H1 (cell line): ENCODE results near the gene SPINK1. TPM values are rescaled to one million over a fixed set of nuclear protein-coding genes. Genes with fewer than 3 reads are reported as not detected.

Experiments
- EGR1 ChIP-seq: IDR thresholded peaks from 2 replicates; pipeline ENCODE4 v1.6.1; 2011; ENCODE audit warnings: low read depth, low read length, borderline replicate concordance
- KDM1A ChIP-seq: fragments of 200-600, 300-600 bp; sonication (generic); IDR thresholded peaks from 2 replicates; pipeline ENCODE4 v1.7.1; 2016; ENCODE audit warnings: mild to moderate bottlenecking, low read length, borderline replicate concordance
- RNF2 ChIP-seq: fragments of 200-900, 300-1000 bp; sonication (generic); IDR thresholded peaks from 2 replicates; pipeline ENCODE4 v1.7.1; 2016; ENCODE audit warnings: borderline replicate concordance, low read depth, mild to moderate bottlenecking, antibody characterized with exemption, low read length; ENCODE audit not compliant: poor library complexity, severe bottlenecking; ENCODE audit errors: missing control alignments
- SRF ChIP-seq: IDR thresholded peaks from 2 replicates; pipeline ENCODE4 v1.6.1; 2011; ENCODE audit warnings: mild to moderate bottlenecking, low read depth, low read length, moderate library complexity
- polyA plus RNA-seq, 7 experiments: library from polyadenylated mRNA; depleted of rRNA in 3 of 7; stranded (reverse) in 5 of 7; unstranded in 2 of 7; fragments of >200 nt in 5 of 7; fragments of 200-250 nt in 2 of 7; gene quantifications; 1 replicate in 5 of 7; 2 replicates in 1 of 7; 4 replicates in 1 of 7; pipeline versions ENCODE4 v1.2.1 to v1.2.3, GENCODE V29; 2011 to 2013; ENCODE audit warnings: missing spikeins in 2 of 7, mixed read lengths in 2 of 7
- total RNA-seq: library from RNA; stranded (reverse); fragmentation: NEBNext Ultra II Directional; extraction: Animal tissue kit (Norgen Biotek cat#: 25700); gene quantifications from 2 replicates; pipeline ENCODE4 v1.2.1, GENCODE V29; 2021
- TF ChIP-seq, protein P1 (sequence below): fragments of 300-600 bp; sonication (generic); IDR thresholded peaks from 2 replicates; pipeline ENCODE4 v1.7.1; 2012; ENCODE audit warnings: low read length, moderate library complexity, mild to moderate bottlenecking, inconsistent platforms; ENCODE audit not compliant: insufficient replicate concordance

The SPINK1 gene
- total and polyA plus RNA-seq, 2 of the 8 experiments (the other 6 are each of a cell fraction or from before 2014, with no cell fraction given): 0.48 to 1.3 TPM

DNA sequence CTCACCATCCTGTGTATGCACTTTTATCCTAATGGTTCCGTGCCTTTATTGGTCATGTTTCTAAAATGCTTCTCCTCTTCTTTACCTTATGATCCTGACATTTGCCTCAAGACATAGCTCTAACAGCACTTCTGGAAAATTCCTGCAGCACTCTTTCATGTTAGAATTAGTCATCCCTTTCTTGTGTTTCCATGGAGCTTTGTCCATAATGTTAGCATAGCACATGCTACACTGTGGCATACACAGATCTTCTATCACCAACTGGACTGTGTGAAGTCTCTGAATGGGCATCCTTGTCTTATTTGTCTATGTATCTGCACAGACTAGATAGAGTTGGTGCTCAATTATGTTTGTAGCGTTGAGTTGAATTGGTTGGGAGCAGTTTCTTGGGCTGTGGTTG is 49.0 kb upstream of the SPINK1 start (continued):
- TF ChIP-seq EGR1 (no peak), KDM1A (no peak), RNF2 (no peak), SRF (no peak)
- TF ChIP-seq, protein P1, sequence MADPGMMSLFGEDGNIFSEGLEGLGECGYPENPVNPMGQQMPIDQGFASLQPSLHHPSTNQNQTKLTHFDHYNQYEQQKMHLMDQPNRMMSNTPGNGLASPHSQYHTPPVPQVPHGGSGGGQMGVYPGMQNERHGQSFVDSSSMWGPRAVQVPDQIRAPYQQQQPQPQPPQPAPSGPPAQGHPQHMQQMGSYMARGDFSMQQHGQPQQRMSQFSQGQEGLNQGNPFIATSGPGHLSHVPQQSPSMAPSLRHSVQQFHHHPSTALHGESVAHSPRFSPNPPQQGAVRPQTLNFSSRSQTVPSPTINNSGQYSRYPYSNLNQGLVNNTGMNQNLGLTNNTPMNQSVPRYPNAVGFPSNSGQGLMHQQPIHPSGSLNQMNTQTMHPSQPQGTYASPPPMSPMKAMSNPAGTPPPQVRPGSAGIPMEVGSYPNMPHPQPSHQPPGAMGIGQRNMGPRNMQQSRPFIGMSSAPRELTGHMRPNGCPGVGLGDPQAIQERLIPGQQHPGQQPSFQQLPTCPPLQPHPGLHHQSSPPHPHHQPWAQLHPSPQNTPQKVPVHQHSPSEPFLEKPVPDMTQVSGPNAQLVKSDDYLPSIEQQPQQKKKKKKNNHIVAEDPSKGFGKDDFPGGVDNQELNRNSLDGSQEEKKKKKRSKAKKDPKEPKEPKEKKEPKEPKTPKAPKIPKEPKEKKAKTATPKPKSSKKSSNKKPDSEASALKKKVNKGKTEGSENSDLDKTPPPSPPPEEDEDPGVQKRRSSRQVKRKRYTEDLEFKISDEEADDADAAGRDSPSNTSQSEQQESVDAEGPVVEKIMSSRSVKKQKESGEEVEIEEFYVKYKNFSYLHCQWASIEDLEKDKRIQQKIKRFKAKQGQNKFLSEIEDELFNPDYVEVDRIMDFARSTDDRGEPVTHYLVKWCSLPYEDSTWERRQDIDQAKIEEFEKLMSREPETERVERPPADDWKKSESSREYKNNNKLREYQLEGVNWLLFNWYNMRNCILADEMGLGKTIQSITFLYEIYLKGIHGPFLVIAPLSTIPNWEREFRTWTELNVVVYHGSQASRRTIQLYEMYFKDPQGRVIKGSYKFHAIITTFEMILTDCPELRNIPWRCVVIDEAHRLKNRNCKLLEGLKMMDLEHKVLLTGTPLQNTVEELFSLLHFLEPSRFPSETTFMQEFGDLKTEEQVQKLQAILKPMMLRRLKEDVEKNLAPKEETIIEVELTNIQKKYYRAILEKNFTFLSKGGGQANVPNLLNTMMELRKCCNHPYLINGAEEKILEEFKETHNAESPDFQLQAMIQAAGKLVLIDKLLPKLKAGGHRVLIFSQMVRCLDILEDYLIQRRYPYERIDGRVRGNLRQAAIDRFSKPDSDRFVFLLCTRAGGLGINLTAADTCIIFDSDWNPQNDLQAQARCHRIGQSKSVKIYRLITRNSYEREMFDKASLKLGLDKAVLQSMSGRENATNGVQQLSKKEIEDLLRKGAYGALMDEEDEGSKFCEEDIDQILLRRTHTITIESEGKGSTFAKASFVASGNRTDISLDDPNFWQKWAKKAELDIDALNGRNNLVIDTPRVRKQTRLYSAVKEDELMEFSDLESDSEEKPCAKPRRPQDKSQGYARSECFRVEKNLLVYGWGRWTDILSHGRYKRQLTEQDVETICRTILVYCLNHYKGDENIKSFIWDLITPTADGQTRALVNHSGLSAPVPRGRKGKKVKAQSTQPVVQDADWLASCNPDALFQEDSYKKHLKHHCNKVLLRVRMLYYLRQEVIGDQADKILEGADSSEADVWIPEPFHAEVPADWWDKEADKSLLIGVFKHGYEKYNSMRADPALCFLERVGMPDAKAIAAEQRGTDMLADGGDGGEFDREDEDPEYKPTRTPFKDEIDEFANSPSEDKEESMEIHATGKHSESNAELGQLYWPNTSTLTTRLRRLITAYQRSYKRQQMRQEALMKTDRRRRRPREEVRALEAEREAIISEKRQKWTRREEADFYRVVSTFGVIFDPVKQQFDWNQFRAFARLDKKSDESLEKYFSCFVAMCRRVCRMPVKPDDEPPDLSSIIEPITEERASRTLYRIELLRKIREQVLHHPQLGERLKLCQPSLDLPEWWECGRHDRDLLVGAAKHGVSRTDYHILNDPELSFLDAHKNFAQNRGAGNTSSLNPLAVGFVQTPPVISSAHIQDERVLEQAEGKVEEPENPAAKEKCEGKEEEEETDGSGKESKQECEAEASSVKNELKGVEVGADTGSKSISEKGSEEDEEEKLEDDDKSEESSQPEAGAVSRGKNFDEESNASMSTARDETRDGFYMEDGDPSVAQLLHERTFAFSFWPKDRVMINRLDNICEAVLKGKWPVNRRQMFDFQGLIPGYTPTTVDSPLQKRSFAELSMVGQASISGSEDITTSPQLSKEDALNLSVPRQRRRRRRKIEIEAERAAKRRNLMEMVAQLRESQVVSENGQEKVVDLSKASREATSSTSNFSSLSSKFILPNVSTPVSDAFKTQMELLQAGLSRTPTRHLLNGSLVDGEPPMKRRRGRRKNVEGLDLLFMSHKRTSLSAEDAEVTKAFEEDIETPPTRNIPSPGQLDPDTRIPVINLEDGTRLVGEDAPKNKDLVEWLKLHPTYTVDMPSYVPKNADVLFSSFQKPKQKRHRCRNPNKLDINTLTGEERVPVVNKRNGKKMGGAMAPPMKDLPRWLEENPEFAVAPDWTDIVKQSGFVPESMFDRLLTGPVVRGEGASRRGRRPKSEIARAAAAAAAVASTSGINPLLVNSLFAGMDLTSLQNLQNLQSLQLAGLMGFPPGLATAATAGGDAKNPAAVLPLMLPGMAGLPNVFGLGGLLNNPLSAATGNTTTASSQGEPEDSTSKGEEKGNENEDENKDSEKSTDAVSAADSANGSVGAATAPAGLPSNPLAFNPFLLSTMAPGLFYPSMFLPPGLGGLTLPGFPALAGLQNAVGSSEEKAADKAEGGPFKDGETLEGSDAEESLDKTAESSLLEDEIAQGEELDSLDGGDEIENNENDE: no peak
- TF ChIP-seq, all 59 proteins: peak for 0
